ENCODE data around the gene VOPP1.
"Not testable (repeated sequence)": the region's sequence is repeated elsewhere in the genome, so short reads cannot be mapped to it uniquely, and the experiment has no call there.

The VOPP1 gene

GRCh38 chr7:55475855-55476803, 96.2 kb downstream of the VOPP1 start:
- TF ChIP-seq, protein P1, sequence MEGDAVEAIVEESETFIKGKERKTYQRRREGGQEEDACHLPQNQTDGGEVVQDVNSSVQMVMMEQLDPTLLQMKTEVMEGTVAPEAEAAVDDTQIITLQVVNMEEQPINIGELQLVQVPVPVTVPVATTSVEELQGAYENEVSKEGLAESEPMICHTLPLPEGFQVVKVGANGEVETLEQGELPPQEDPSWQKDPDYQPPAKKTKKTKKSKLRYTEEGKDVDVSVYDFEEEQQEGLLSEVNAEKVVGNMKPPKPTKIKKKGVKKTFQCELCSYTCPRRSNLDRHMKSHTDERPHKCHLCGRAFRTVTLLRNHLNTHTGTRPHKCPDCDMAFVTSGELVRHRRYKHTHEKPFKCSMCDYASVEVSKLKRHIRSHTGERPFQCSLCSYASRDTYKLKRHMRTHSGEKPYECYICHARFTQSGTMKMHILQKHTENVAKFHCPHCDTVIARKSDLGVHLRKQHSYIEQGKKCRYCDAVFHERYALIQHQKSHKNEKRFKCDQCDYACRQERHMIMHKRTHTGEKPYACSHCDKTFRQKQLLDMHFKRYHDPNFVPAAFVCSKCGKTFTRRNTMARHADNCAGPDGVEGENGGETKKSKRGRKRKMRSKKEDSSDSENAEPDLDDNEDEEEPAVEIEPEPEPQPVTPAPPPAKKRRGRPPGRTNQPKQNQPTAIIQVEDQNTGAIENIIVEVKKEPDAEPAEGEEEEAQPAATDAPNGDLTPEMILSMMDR (IDR thresholded peaks at IDR 0.05; ENCODE audit: extremely low read depth, insufficient read depth, missing control alignments) = no peak
- in situ Hi-C loops (cut with MboI; ENCODE audit: low pct_unique_long_range_greater_than_20kb, low sequenced_read_pairs, unreplicated experiment) = no loop called here
- DNase-seq (ENCODE audit: low spot score) = no peak

- in situ Hi-C loops (cut with MboI; ENCODE audit: low pct_unique_long_range_greater_than_20kb, low sequenced_read_pairs, unreplicated experiment) = no loop called here
- TF ChIP-seq, protein P1 (IDR thresholded peaks at IDR 0.05; ENCODE audit: extremely low read depth, insufficient read depth, missing control alignments) = no peak
- no peak for DNase-seq (ENCODE audit: low spot score)
These were observed 97.1 kb downstream of the VOPP1 start for GRCh38 chr7:55474944-55475854.

- no peak for DNase-seq (ENCODE audit: low spot score)
- in situ Hi-C loops (cut with MboI; ENCODE audit: low pct_unique_long_range_greater_than_20kb, low sequenced_read_pairs, unreplicated experiment) = no loop called here
- TF ChIP-seq, protein P1 (IDR thresholded peaks at IDR 0.05; ENCODE audit: extremely low read depth, insufficient read depth, missing control alignments) = no peak
These were observed 98.4 kb downstream of the VOPP1 start for GRCh38 chr7:55473932-55474331.

- in situ Hi-C loops (cut with MboI; ENCODE audit: low pct_unique_long_range_greater_than_20kb, low sequenced_read_pairs, unreplicated experiment) = no loop called here
- DNase-seq (ENCODE audit: low spot score) = no peak
- TF ChIP-seq, protein P1 (IDR thresholded peaks at IDR 0.05; ENCODE audit: extremely low read depth, insufficient read depth, missing control alignments) = no peak
These were observed 99.2 kb downstream of the VOPP1 start for GRCh38 chr7:55472928-55473725.

DNA sequence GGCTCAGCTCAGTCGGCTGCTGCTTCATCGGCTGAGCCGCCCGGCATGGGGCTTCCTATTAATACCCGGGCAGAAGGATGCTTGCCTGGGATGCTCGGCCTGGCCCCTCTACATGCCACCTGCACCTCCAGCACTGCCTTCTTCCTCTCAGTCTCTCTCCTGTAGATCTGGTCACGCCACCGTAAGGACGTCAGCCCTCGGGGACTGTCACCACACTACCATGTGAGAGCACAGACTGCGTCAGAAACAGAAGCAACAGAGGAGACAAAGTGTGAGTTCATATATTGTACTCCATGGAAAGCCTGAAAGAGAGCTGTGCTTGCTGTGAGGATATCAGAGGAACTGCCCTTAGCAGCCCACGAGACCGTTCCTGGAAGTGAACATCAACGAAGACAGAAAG, 99.9 kb downstream of the VOPP1 start:
- in situ Hi-C loops (cut with MboI; ENCODE audit: low pct_unique_long_range_greater_than_20kb, low sequenced_read_pairs, unreplicated experiment); DNase-seq (ENCODE audit: low spot score): not testable (repeated sequence)

GRCh38 chr7:55471594-55471993, 100.7 kb downstream of the VOPP1 start:
- in situ Hi-C loops (cut with MboI; ENCODE audit: low pct_unique_long_range_greater_than_20kb, low sequenced_read_pairs, unreplicated experiment); DNase-seq (ENCODE audit: low spot score): not testable (repeated sequence)

- TF ChIP-seq, protein P1 (IDR thresholded peaks at IDR 0.05; ENCODE audit: extremely low read depth, insufficient read depth, missing control alignments) = no peak
- in situ Hi-C loops (cut with MboI; ENCODE audit: low pct_unique_long_range_greater_than_20kb, low sequenced_read_pairs, unreplicated experiment) = no loop called here
- DNase-seq (ENCODE audit: low spot score) = no peak
These were observed 102.0 kb downstream of the VOPP1 start for GRCh38 chr7:55470261-55470660.
